ENCODE measurements around the gene JARID2.

GRCh38 chr6:15352220-15352619, 106.4 kb downstream of the JARID2 start:
- no peak for TF ChIP-seq CTCF (IDR thresholded peaks at IDR 0.05)
- TF ChIP-seq POLR2A (IDR thresholded peaks at IDR 0.05): no peak
- no peak for TF ChIP-seq POLR2AphosphoS5 (IDR thresholded peaks at IDR 0.05)

Measured in breast epithelium (tissue), 3 donors.